Skeletal muscle tissue (tissue), 4 donors: ENCODE measurements around the gene SCAI. TPM values are rescaled to one million over a fixed set of nuclear protein-coding genes. Genes with fewer than 3 reads are reported as not detected.
"Not testable (repeated sequence)": the region's sequence is repeated elsewhere in the genome, so short reads cannot be mapped to it uniquely, and the experiment has no call there.

Experiments used
- H3K27ac ChIP-seq: one replicate; pipeline ENCODE4 v1.7.0; 2013; ENCODE audit warnings: mild to moderate bottlenecking, low read depth, low read length, inconsistent platforms
- H3K27me3 ChIP-seq, 3 donors: one replicate each; pipeline ENCODE4 v1.7.0; 2013; ENCODE audit warnings: low read length in 3 of 3; ENCODE audit not compliant: control insufficient read depth in 3 of 3, insufficient read depth in 3 of 3
- H3K36me3 ChIP-seq, 3 donors: one replicate each; pipeline ENCODE4 v1.7.0; 2013; ENCODE audit warnings: low read length in 3 of 3; ENCODE audit not compliant: control insufficient read depth in 3 of 3, insufficient read depth in 3 of 3
- H3K4me1 ChIP-seq, 3 donors: one replicate each; pipeline ENCODE4 v1.7.0; 2013; ENCODE audit warnings: low read length in 3 of 3, mild to moderate bottlenecking in 3 of 3; ENCODE audit not compliant: control insufficient read depth in 3 of 3, insufficient read depth in 3 of 3
- H3K4me3 ChIP-seq, 3 donors: one replicate each; pipeline ENCODE4 v1.7.0; 2013; ENCODE audit warnings: low read length in 3 of 3
- H3K9ac ChIP-seq, 3 donors: one replicate each; pipeline ENCODE4 v1.7.0; 2013; ENCODE audit warnings: low read length in 3 of 3, mild to moderate bottlenecking in 3 of 3, moderate library complexity in 2 of 3, low read depth in 1 of 3
- H3K9me3 ChIP-seq, 3 donors: one replicate each; pipeline ENCODE4 v1.7.0; 2013; ENCODE audit warnings: low read length in 3 of 3; ENCODE audit not compliant: control insufficient read depth in 3 of 3
- total RNA-seq: library from RNA; depleted of rRNA; stranded (reverse); fragments of >200 nt; gene quantifications from one replicate; pipeline ENCODE4 v1.2.3, GENCODE V29; 2014
- donor health status: Osteomylitis.

Gene SCAI
- total RNA-seq, 1 donor from 2014 or later, result 14.6 TPM

DNA sequence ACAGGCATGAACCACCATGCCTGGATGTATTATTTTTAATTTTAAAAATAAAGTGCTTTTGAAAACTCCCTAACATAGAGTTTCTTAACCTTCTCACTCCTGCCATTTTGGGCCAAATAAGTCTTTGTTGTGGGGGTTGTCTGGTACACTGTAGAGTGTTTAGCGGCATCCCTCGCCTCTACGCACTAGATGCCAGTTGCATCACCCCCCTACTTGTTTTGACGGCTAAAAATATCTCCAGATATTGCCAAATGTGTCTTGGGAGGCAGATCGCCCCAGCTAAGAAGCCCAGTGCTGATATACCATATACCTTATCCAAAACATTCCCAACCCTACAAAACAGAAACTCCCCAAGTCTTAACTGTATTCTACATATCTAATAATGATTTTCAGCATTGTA is 54.6 kb downstream of the SCAI start:
- Histone ChIP-seq H3K9me3 (no peaks in the 10 kb centered on the region), H3K36me3 (no peaks in the 10 kb centered on the region), H3K9ac (no peak overlapping the region), H3K4me1 (peaks cover 0 to 13% (median 0%) of the 10 kb centered on the region in 3 donors), H3K4me3 (no peak overlapping the region), H3K27me3 (no peaks in the 10 kb centered on the region), H3K27ac (peak overlapping the region; percentile 41)

DNA sequence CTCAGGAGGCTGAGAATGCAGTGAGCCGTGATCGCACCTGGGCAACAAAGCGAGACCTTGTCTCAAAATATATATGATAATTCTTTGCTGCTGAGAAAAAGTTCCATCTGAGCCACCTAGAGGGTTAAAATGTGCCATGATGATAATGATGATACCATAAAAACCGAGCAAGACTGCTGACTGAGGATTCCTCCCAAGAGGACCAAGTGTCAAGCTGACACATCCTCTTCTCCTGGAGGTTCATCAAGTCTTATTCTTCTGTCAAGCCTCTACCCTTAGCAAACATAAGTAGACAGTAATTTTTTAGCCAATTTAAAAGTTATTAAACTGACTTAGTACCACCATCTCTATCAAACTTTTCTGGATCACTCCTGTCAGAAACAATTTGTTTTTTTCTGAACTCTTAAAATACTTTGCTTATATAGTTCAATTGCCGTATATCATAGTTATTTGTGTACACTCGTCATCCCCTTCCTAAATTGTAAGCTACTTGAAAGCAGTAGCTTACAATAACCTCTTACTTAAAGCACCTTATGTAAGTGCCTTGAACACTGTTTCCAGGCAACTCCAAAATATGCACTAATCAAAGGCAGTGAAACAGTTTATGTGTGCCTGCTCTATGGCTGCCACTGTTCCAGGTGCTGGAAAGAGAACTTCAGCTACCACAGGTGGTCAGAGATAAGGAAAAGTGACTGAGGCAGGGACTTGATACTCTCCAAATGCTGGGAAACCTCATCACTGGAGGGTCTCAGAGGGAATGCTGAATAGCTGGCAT is 57.4 kb downstream of the SCAI start:
- H3K36me3 ChIP-seq, result no peaks in the 10 kb centered on the region
- H3K9ac ChIP-seq, result no peak overlapping the region
- no peaks in the 10 kb centered on the region for H3K27me3 ChIP-seq
- H3K4me3 ChIP-seq, result no peak overlapping the region
- H3K9me3 ChIP-seq, result no peaks in the 10 kb centered on the region
- H3K4me1 ChIP-seq, result peaks cover 0 to 13% (median 0%) of the 10 kb centered on the region in 3 donors
- no peak overlapping the region for H3K27ac ChIP-seq

DNA sequence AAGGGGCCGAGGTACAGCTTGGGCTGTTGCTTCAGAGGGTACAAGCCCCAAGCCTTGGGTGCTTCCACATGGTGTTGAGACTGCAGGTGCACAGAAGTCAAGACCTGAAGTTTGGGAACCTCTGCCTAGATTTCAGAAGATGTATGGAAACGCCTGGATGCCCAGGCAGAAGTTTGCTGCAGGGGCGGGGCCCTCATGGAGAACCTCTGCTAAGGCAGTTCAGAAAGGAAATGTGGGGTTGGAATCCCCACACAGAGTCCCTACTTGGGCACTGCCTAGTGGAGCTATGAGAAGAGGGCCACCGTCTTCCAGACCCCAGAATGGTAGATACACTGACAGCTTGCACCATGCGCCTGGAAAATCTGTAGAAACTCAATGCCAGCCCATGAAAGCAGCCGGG is 61.1 kb downstream of the SCAI start:
- H3K9ac ChIP-seq, H3K27me3 ChIP-seq, H3K9me3 ChIP-seq, H3K4me3 ChIP-seq, H3K27ac ChIP-seq, H3K4me1 ChIP-seq, H3K36me3 ChIP-seq: not testable (repeated sequence)

DNA sequence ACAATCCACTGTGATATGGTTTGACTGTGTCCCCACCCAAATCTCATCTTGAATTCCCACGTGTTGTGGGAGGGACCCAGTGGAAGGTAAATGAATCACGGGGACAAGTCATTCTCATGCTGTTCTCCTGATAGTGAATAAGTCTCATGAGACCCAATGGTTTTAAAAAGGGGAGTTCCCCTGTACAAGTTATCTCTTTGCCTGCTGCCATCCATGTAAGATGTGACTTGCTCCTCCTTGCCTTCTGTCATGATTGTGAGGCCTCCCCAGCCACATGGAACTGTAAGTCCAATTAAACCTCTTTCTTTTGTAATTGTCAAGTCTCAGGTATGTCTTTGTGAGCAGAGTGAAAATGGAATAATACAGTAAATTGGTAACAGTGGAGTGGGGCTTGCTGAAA is 62.5 kb downstream of the SCAI start:
- not testable (repeated sequence) for H3K4me3 ChIP-seq, H3K27ac ChIP-seq, H3K27me3 ChIP-seq, H3K4me1 ChIP-seq, H3K9me3 ChIP-seq, H3K36me3 ChIP-seq, H3K9ac ChIP-seq

DNA sequence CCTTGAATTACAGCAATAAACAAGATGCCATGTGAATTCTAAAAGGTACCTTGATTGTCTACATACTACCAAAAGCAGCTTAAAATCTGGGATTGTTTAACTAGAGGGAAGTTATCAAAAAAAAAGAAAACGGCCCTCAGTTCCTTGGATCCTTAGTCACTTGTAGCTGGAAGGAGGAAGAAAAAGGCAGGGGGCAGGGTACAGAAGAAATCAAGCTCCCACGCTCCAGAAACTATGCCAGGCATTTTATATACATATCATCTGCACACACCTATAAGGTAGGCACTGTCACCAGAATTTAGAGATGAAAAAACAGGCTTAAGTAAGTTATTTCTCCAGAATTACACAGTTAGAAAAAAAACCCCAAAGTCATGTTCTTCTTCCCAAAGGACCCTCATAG is 63.4 kb downstream of the SCAI start:
- Histone ChIP-seq H3K4me3 (no peak overlapping the region), H3K9ac (no peak overlapping the region), H3K27ac (no peak overlapping the region), H3K4me1 (no peaks in the 10 kb centered on the region), H3K27me3 (no peaks in the 10 kb centered on the region), H3K36me3 (no peaks in the 10 kb centered on the region), H3K9me3 (no peaks in the 10 kb centered on the region)

DNA sequence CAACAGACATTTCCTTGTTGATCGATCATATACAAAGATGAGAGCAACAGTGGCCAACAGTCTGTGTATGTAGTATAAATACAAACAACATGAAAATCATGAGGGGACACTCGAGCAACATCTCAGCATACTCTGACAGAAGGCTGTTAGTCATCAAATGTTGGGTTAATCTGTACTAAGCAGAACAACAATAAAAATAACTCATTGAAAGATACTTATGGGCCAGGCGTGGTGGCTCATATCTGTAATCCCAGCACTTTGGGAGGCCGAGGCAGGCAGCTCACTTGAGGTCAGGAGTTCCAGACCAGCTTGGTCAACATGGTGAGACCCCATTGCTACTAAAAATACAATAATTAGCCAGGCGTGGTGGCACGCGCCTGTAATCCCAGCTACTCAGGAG is 67.3 kb downstream of the SCAI start:
- no peak overlapping the region for H3K9ac ChIP-seq
- no peak overlapping the region for H3K27ac ChIP-seq
- no peaks in the 10 kb centered on the region for H3K27me3 ChIP-seq
- H3K4me3 ChIP-seq, result no peak overlapping the region
- H3K9me3 ChIP-seq, result no peaks in the 10 kb centered on the region
- H3K4me1 ChIP-seq, result no peaks in the 10 kb centered on the region
- H3K36me3 ChIP-seq, result no peaks in the 10 kb centered on the region

DNA sequence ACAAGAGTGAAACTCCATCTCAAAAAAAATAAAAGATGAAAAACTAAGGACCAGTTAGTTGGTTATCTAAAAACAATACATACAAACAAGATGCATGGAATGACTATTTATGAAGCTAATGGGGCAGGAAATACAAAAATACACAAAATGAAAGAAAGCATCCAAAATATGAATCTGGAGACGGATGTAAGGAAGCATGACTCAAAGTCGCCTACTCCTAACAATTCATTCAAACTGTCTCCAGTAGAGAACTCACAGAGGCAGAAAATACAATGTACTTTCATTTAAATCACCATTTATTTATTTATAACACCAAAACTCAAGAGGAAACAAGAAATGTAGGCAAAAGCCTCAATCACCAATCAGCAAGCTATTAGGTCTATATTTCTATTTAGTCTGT is 68.4 kb downstream of the SCAI start:
- H3K36me3 ChIP-seq, result no peaks in the 10 kb centered on the region
- no peaks in the 10 kb centered on the region for H3K27me3 ChIP-seq
- H3K4me3 ChIP-seq, result no peak overlapping the region
- no peak overlapping the region for H3K9ac ChIP-seq
- no peaks in the 10 kb centered on the region for H3K4me1 ChIP-seq
- no peaks in the 10 kb centered on the region for H3K9me3 ChIP-seq
- H3K27ac ChIP-seq, result no peak overlapping the region

DNA sequence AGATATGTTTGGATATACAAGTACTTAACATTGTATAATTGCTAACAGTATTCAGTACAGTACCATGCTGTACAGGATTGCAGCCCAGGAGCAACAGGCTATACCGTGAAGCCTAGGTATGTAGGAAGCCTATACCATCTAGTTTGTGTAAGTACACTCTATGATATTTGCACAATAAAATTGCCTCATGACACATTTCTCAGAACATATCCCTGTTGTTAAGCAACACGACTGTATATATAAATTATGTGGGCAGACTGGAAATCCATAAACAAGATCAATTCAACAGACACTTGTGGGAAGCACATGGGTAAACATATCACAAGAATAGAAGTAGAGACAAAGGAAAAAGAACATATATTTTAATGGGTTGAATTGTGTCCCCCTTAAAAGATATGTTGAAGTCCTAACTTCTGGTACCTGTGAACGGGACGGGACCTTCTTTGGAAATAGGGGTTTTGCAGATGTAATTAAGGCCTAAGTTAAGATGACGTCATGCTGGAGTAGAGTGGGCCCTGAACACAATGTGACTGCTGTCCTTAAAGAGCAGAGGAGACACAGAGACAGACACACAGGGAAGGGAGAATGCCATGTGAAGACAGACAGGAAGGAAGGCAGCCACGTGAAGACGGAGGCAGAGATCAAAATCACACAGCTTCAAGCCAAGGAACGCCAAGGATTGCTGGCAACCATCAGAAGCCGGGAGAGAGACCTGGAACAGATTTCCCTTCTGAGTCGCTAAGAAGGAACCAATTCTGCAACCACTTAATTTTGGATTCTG is 76.3 kb downstream of the SCAI start:
- peak overlapping the region; percentile 16 to 52 (median 46) for H3K9ac ChIP-seq
- no peaks in the 10 kb centered on the region for H3K27me3 ChIP-seq
- H3K4me3 ChIP-seq, result no peak overlapping the region
- H3K36me3 ChIP-seq, result no peaks in the 10 kb centered on the region
- H3K9me3 ChIP-seq, result no peaks in the 10 kb centered on the region
- peak overlapping the region; percentile 19 for H3K27ac ChIP-seq
- H3K4me1 ChIP-seq, result peaks cover 5 to 8% (median 7%) of the 10 kb centered on the region in 3 donors

DNA sequence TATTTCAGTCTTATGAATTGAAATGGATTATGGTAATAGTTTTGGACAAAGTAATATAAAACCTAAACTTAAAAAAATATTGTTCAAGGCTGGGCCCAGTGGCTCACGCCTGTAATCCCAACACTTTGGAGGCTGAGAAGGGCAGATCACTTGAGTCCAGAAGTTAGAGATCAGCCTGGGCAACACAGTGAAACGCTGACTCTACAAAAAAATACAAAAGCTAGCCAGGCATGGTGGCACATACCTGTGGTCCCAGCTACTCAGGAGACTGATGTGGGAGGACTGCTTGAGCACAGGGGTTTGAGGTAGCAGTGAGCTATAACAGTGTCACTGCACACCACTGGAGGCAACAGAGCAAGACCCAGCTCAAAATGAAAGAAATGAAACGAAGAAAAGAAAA is 81.9 kb downstream of the SCAI start:
- Histone ChIP-seq H3K9ac (no peak overlapping the region), H3K27ac (no peak overlapping the region), H3K27me3 (no peaks in the 10 kb centered on the region), H3K36me3 (no peaks in the 10 kb centered on the region), H3K9me3 (no peaks in the 10 kb centered on the region), H3K4me3 (no peak overlapping the region), H3K4me1 (peaks cover 0 to 4% (median 0%) of the 10 kb centered on the region in 3 donors)
